ENCODE measurements around the gene ARHGAP15. TPM values are rescaled to one million over a fixed set of nuclear protein-coding genes. Genes with fewer than 3 reads are reported as not detected.

The ARHGAP15 gene
- total RNA-seq, 1 donor from 2014 or later = not detected

GRCh38 chr2:143503280-143503679 is 374.1 kb downstream of the ARHGAP15 start:
- TF ChIP-seq, protein P1, sequence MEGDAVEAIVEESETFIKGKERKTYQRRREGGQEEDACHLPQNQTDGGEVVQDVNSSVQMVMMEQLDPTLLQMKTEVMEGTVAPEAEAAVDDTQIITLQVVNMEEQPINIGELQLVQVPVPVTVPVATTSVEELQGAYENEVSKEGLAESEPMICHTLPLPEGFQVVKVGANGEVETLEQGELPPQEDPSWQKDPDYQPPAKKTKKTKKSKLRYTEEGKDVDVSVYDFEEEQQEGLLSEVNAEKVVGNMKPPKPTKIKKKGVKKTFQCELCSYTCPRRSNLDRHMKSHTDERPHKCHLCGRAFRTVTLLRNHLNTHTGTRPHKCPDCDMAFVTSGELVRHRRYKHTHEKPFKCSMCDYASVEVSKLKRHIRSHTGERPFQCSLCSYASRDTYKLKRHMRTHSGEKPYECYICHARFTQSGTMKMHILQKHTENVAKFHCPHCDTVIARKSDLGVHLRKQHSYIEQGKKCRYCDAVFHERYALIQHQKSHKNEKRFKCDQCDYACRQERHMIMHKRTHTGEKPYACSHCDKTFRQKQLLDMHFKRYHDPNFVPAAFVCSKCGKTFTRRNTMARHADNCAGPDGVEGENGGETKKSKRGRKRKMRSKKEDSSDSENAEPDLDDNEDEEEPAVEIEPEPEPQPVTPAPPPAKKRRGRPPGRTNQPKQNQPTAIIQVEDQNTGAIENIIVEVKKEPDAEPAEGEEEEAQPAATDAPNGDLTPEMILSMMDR (IDR thresholded peaks at IDR 0.05; ENCODE audit: insufficient read depth, low read length, poor library complexity, severe bottlenecking) = no peak
- no peak overlapping the region for H3K4me3 ChIP-seq (ENCODE audit: low read depth, low read length)
- DNase-seq (ENCODE audit: low read depth) = no peak
- H3K36me3 ChIP-seq (ENCODE audit: control insufficient read depth, insufficient read depth, low read length) = no peaks in the 10 kb centered on the region
- no peaks in the 10 kb centered on the region for H3K27me3 ChIP-seq (ENCODE audit: control insufficient read depth, insufficient read depth, low read length)

- TF ChIP-seq, protein P1 (IDR thresholded peaks at IDR 0.05; ENCODE audit: insufficient read depth, low read length, poor library complexity, severe bottlenecking) = no peak
These were observed 375.2 kb downstream of the ARHGAP15 start for GRCh38 chr2:143504397-143504796.

GRCh38 chr2:143505542-143505941 is 376.3 kb downstream of the ARHGAP15 start:
- H3K4me3 ChIP-seq (ENCODE audit: low read depth, low read length) = no peak overlapping the region
- H3K27me3 ChIP-seq (ENCODE audit: control insufficient read depth, insufficient read depth, low read length) = no peaks in the 10 kb centered on the region
- no peaks in the 10 kb centered on the region for H3K36me3 ChIP-seq (ENCODE audit: control insufficient read depth, insufficient read depth, low read length)
- TF ChIP-seq, protein P1 (IDR thresholded peaks at IDR 0.05; ENCODE audit: insufficient read depth, low read length, poor library complexity, severe bottlenecking) = no peak
- no peak for DNase-seq (ENCODE audit: low read depth)

More at GRCh38 chr2:143504397-143504796, 375.2 kb downstream of the ARHGAP15 start:
- no peaks in the 10 kb centered on the region for H3K27me3 ChIP-seq (ENCODE audit: control insufficient read depth, insufficient read depth, low read length)
- no peak overlapping the region for H3K4me3 ChIP-seq (ENCODE audit: low read depth, low read length)
- DNase-seq (ENCODE audit: low read depth) = no peak
- no peaks in the 10 kb centered on the region for H3K36me3 ChIP-seq (ENCODE audit: control insufficient read depth, insufficient read depth, low read length)

DNA sequence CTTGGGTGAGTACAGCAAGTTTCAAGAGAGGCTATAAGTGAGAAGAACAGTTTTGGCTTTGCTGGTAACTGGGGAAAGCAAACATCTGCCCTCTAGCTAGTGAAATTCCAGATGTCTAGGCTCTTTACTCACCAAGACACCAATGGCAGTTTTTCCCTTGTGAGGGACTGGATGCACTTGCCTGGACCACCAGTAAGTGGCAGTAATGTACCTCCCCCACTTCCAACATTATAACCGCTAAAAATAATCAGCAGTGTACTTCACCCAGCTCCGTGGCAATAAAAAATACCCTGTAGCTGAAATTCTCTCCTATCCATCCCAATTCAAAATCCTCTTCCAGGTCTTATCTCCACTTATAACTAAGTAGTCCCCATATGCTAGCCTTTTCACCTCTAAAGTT is 383.9 kb downstream of the ARHGAP15 start:
- H3K36me3 ChIP-seq (ENCODE audit: control insufficient read depth, insufficient read depth, low read length) = no peaks in the 10 kb centered on the region
- TF ChIP-seq, protein P1 (IDR thresholded peaks at IDR 0.05; ENCODE audit: insufficient read depth, low read length, poor library complexity, severe bottlenecking) = peak; percentile 90
- no peak overlapping the region for H3K4me3 ChIP-seq (ENCODE audit: low read depth, low read length)
- H3K27me3 ChIP-seq (ENCODE audit: control insufficient read depth, insufficient read depth, low read length) = no peaks in the 10 kb centered on the region
- DNase-seq (ENCODE audit: low read depth) = no peak

GRCh38 chr2:143514413-143514812 is 385.2 kb downstream of the ARHGAP15 start:
- TF ChIP-seq, protein P1 (IDR thresholded peaks at IDR 0.05; ENCODE audit: insufficient read depth, low read length, poor library complexity, severe bottlenecking) = no peak
- no peaks in the 10 kb centered on the region for H3K36me3 ChIP-seq (ENCODE audit: control insufficient read depth, insufficient read depth, low read length)
- no peaks in the 10 kb centered on the region for H3K27me3 ChIP-seq (ENCODE audit: control insufficient read depth, insufficient read depth, low read length)
- no peak overlapping the region for H3K4me3 ChIP-seq (ENCODE audit: low read depth, low read length)
- DNase-seq (ENCODE audit: low read depth) = no peak

- DNase-seq (ENCODE audit: low read depth) = no peak
- no peaks in the 10 kb centered on the region for H3K36me3 ChIP-seq (ENCODE audit: control insufficient read depth, insufficient read depth, low read length)
- TF ChIP-seq, protein P1 (IDR thresholded peaks at IDR 0.05; ENCODE audit: insufficient read depth, low read length, poor library complexity, severe bottlenecking) = no peak
- no peaks in the 10 kb centered on the region for H3K27me3 ChIP-seq (ENCODE audit: control insufficient read depth, insufficient read depth, low read length)
- no peak overlapping the region for H3K4me3 ChIP-seq (ENCODE audit: low read depth, low read length)
These were observed 386.1 kb downstream of the ARHGAP15 start for GRCh38 chr2:143515318-143515717.

Measured in kidney epithelial cell (primary cell).